HCT116 (cell line): ENCODE results near the gene SLC17A4.

Experiments
- CTCF ChIP-seq, 3 experiments: fragments of 200-600 bp in 1 of 3; sonication (generic) in 1 of 3; IDR thresholded peaks in 2 of 3; conservative IDR thresholded peaks in 1 of 3; 2 replicates each; pipeline ENCODE4 v1.5.1; 2012 to 2017; ENCODE audit warnings: low read depth in 2 of 3, low read length in 2 of 3, antibody characterized with exemption in 1 of 3, borderline replicate concordance in 1 of 3, control low read depth in 1 of 3, mild to moderate bottlenecking in 1 of 3, mixed read lengths in 1 of 3, mixed run types in 1 of 3, moderate library complexity in 1 of 3; ENCODE audit not compliant: insufficient read depth in 1 of 3
- ELF1 ChIP-seq: IDR thresholded peaks from 2 replicates; pipeline ENCODE4 v1.6.1; 2012; ENCODE audit warnings: low read depth, borderline replicate concordance
- EZH2 ChIP-seq: fragments of 200-600 bp; sonication (generic); IDR thresholded peaks from 2 replicates; pipeline ENCODE4 v1.6.1; 2017; ENCODE audit warnings: antibody characterized with exemption, mixed run types
- EZH2phosphoT487 ChIP-seq: fragments of 200-600 bp; IDR thresholded peaks from 2 replicates; pipeline ENCODE4 v1.6.1; 2018; ENCODE audit warnings: antibody characterized with exemption, borderline replicate concordance
- FOSL1 ChIP-seq: IDR thresholded peaks from 2 replicates; pipeline ENCODE4 v1.6.1; 2012; ENCODE audit warnings: low read depth
- JUND ChIP-seq: IDR thresholded peaks from 2 replicates; pipeline ENCODE4 v1.6.1; 2012
- POLR2A ChIP-seq: IDR thresholded peaks from 2 replicates; pipeline ENCODE4 v1.7.0; 2011; ENCODE audit warnings: borderline replicate concordance; ENCODE audit not compliant: insufficient read depth, insufficient read length; ENCODE audit errors: extremely low read depth
- POLR2AphosphoS5 ChIP-seq: IDR thresholded peaks from 2 replicates; pipeline ENCODE4 v1.6.1; 2011; ENCODE audit warnings: mild to moderate bottlenecking, low read depth, low read length, moderate library complexity
- RAD21 ChIP-seq: IDR thresholded peaks from 2 replicates; pipeline ENCODE4 v1.6.1; 2012; ENCODE audit warnings: low read depth, mild to moderate bottlenecking
- REST ChIP-seq: IDR thresholded peaks from 2 replicates; pipeline ENCODE4 v1.6.1; 2012; ENCODE audit warnings: low read depth
- SIN3A ChIP-seq: IDR thresholded peaks from 2 replicates; pipeline ENCODE4 v1.6.1; 2012; ENCODE audit warnings: low read depth
- SP1 ChIP-seq: IDR thresholded peaks from 2 replicates; pipeline ENCODE4 v1.6.1; 2012; ENCODE audit warnings: low read depth
- TCF7L2 ChIP-seq: IDR thresholded peaks from 2 replicates; pipeline ENCODE4 v1.7.0; 2011; ENCODE audit warnings: borderline replicate concordance, inconsistent platforms; ENCODE audit not compliant: insufficient read depth, insufficient read length; ENCODE audit errors: extremely low read depth

- TF ChIP-seq CTCF (IDR thresholded peaks at IDR 0.05 in 2 of 3, conservative IDR thresholded peaks at IDR 0.05 in 1 of 3; ENCODE audit: borderline replicate concordance in 1 of 3, insufficient read depth in 1 of 3, low read depth in 2 of 3, low read length in 2 of 3) (no peak), ELF1 (no peak), EZH2phosphoT487 (no peak), POLR2AphosphoS5 (no peak), EZH2 (no peak), REST (no peak), POLR2A (no peak), TCF7L2 (no peak), RAD21 (no peak), JUND (no peak), SIN3A (no peak), FOSL1 (no peak), SP1 (no peak)
Observed at GRCh38 chr6:25777856-25778649, 23.5 kb downstream of the SLC17A4 start.
